C4-2B (cell line): ENCODE measurements around the gene DAB1.

Experiments
- CTCF ChIP-seq: fragments of 450-650 bp; conservative IDR thresholded peaks from 2 replicates; pipeline ENCODE4 v1.5.1; 2017; ENCODE audit warnings: mild to moderate bottlenecking
- ZFX ChIP-seq: fragments of 450-650 bp; IDR thresholded peaks from 2 replicates; pipeline ENCODE4 v1.6.1; 2017

- TF ChIP-seq CTCF (no peak), ZFX (no peak)
These were observed 440.4 kb downstream of the DAB1 start for GRCh38 chr1:56983484-56983883.
